GM23248 (cell line): ENCODE measurements around the gene SDK2. TPM values are rescaled to one million over a fixed set of nuclear protein-coding genes. Genes with fewer than 3 reads are reported as not detected.

Source experiments
- DNase-seq: peaks from one replicate; pipeline ENCODE4 v3.0.0-alpha.2; 2015
- H2AFZ ChIP-seq: fragments of 200-600 bp; sonication (generic); 2 replicates; pipeline ENCODE4 v1.6.1; 2016; ENCODE audit warnings: antibody characterized with exemption
- H3F3A ChIP-seq: fragments of 200-600 bp; sonication (generic); 2 replicates; pipeline ENCODE4 v1.6.1; 2016; ENCODE audit warnings: mild to moderate bottlenecking, antibody characterized with exemption, mixed run types; ENCODE audit not compliant: insufficient read depth
- H3K27ac ChIP-seq: fragments of 200-600 bp; sonication (generic); 2 replicates; pipeline ENCODE4 v1.5.1; 2016; ENCODE audit warnings: mild to moderate bottlenecking
- H3K27me3 ChIP-seq: fragments of 200-600 bp; sonication (generic); replicated peaks from 2 replicates; pipeline ENCODE4 v1.6.1; 2016; ENCODE audit warnings: mild to moderate bottlenecking; ENCODE audit not compliant: insufficient read depth
- H3K36me3 ChIP-seq: fragments of 200-600 bp; sonication (generic); 2 replicates; pipeline ENCODE4 v1.6.1; 2016; ENCODE audit warnings: low read depth, mild to moderate bottlenecking
- H3K4me1 ChIP-seq: fragments of 200-600 bp; sonication (generic); 2 replicates; pipeline ENCODE4 v1.6.1; 2016; ENCODE audit warnings: mild to moderate bottlenecking; ENCODE audit not compliant: insufficient read depth
- H3K4me2 ChIP-seq: fragments of 200-600 bp; sonication (generic); one replicate; pipeline ENCODE4 v1.6.1; 2016; ENCODE audit warnings: mild to moderate bottlenecking; ENCODE audit not compliant: unreplicated experiment
- H3K4me3 ChIP-seq: fragments of 200-600 bp; sonication (generic); 2 replicates; pipeline ENCODE4 v1.5.1; 2016; ENCODE audit warnings: mild to moderate bottlenecking
- H3K79me2 ChIP-seq: fragments of 200-600 bp; sonication (generic); 2 replicates; pipeline ENCODE4 v1.6.1; 2016; ENCODE audit warnings: mild to moderate bottlenecking; ENCODE audit not compliant: insufficient read depth
- H3K9ac ChIP-seq: fragments of 200-600 bp; sonication (generic); 2 replicates; pipeline ENCODE4 v1.6.1; 2016; ENCODE audit warnings: mild to moderate bottlenecking
- H3K9me2 ChIP-seq: fragments of 200-600 bp; sonication (generic); 2 replicates; pipeline ENCODE4 v1.6.1; 2016; ENCODE audit warnings: mixed run types, mild to moderate bottlenecking, moderate library complexity; ENCODE audit not compliant: insufficient read depth
- H3K9me3 ChIP-seq: fragments of 200-600 bp; sonication (generic); one replicate; pipeline ENCODE4 v1.6.1; 2017; ENCODE audit warnings: low read depth
- H4K20me1 ChIP-seq: fragments of 200-600 bp; sonication (generic); 2 replicates; pipeline ENCODE4 v1.6.0; 2016; ENCODE audit not compliant: insufficient read depth
- EZH2 ChIP-seq: fragments of 200-600 bp; sonication (generic); IDR thresholded peaks from 2 replicates; pipeline ENCODE4 v1.6.1; 2018; ENCODE audit warnings: antibody characterized with exemption, mild to moderate bottlenecking; ENCODE audit not compliant: insufficient read depth, poor library complexity, severe bottlenecking
- EZH2phosphoT487 ChIP-seq: fragments of 200-600 bp; sonication (generic); IDR thresholded peaks from 2 replicates; pipeline ENCODE4 v1.6.1; 2018; ENCODE audit warnings: antibody characterized with exemption, moderate library complexity, mild to moderate bottlenecking, low read depth; ENCODE audit not compliant: insufficient read depth
- WGBS, 2 experiments: methylation state at CpG; one replicate each; pipeline ENCODE4 v1.1.6; 2015 to 2017; ENCODE audit warnings: low lambda C conversion rate in 2 of 2, low coverage in 1 of 2; ENCODE audit errors: missing lambda C conversion rate in 2 of 2; 5-methylcytosine and 5-hydroxymethylcytosine counted together
- in situ Hi-C: fragments of 300-500 bp; cut with MboI; formaldehyde crosslinking; loops from 2 replicates; pipeline ENCODE4 v1.15.0; 2020
- polyA plus RNA-seq: library from polyadenylated mRNA; unstranded; fragments of >200 nt; fragmentation: Nextera tagmentation; extraction: Ambion mirVana; gene quantifications from 2 replicates; pipeline ENCODE4 v1.2.1, GENCODE V29; 2016
- total RNA-seq: library from RNA; depleted of rRNA; stranded (reverse); fragments of >200 nt; shearing (Covaris generic); gene quantifications from 2 replicates; pipeline ENCODE4 v1.2.3, GENCODE V29; 2014

The SDK2 gene
- total and polyA plus RNA-seq, 2 experiments from 2014 or later = under 0.01 to 0.03 TPM

GRCh38 chr17:73384926-73385325, 259.3 kb downstream of the SDK2 start:
- TF ChIP-seq EZH2phosphoT487 (no peak), EZH2 (no peak)
- no peak overlapping the region for H3K27ac ChIP-seq
- H3K4me1 ChIP-seq = no peaks in the 10 kb centered on the region
- no peak for DNase-seq
- no peak overlapping the region for H3K9ac ChIP-seq
- WGBS, 2 experiments = 70 to 71% methylated on average over 8 of the region's 8 CpGs
- in situ Hi-C loops = no loop called here
- no peak overlapping the region for H3K4me3 ChIP-seq
- no peaks in the 10 kb centered on the region for H3K9me2 ChIP-seq
- no peak overlapping the region for H2AFZ ChIP-seq
- H3K36me3 ChIP-seq = no peaks in the 10 kb centered on the region
- H3K9me3 ChIP-seq = no peaks in the 10 kb centered on the region
- H4K20me1 ChIP-seq = no peaks in the 10 kb centered on the region
- H3K27me3 ChIP-seq = peaks cover 25% of the 10 kb centered on the region
- H3K79me2 ChIP-seq = no peaks in the 10 kb centered on the region
- no peaks in the 10 kb centered on the region for H3F3A ChIP-seq
- H3K4me2 ChIP-seq = no peak overlapping the region

- Histone ChIP-seq H3K79me2 (no peaks in the 10 kb centered on the region), H3K27ac (no peak overlapping the region), H2AFZ (no peak overlapping the region), H3F3A (no peaks in the 10 kb centered on the region), H4K20me1 (no peaks in the 10 kb centered on the region), H3K27me3 (peaks cover 24% of the 10 kb centered on the region), H3K4me2 (no peak overlapping the region), H3K4me3 (no peak overlapping the region), H3K9me2 (no peaks in the 10 kb centered on the region), H3K9me3 (no peaks in the 10 kb centered on the region), H3K9ac (no peak overlapping the region), H3K4me1 (no peaks in the 10 kb centered on the region), H3K36me3 (no peaks in the 10 kb centered on the region)
- 75 to 77% methylated on average over 22 to 29 of the region's 29 CpGs for WGBS, 2 experiments
- in situ Hi-C loops = no loop called here
- TF ChIP-seq EZH2phosphoT487 (no peak), EZH2 (no peak)
- DNase-seq = no peak
Observed at GRCh38 chr17:73380439-73381106, 263.7 kb downstream of the SDK2 start.

GRCh38 chr17:73379826-73380225, 264.4 kb downstream of the SDK2 start:
- Histone ChIP-seq H3K9ac (no peak overlapping the region), H3K79me2 (no peaks in the 10 kb centered on the region), H3K27me3 (peaks cover 18% of the 10 kb centered on the region), H3K27ac (no peak overlapping the region), H4K20me1 (no peaks in the 10 kb centered on the region), H3F3A (no peaks in the 10 kb centered on the region), H3K9me3 (no peaks in the 10 kb centered on the region), H3K4me2 (no peak overlapping the region), H2AFZ (no peak overlapping the region), H3K4me1 (no peaks in the 10 kb centered on the region), H3K9me2 (no peaks in the 10 kb centered on the region), H3K4me3 (no peak overlapping the region), H3K36me3 (no peaks in the 10 kb centered on the region)
- in situ Hi-C loops = no loop called here
- TF ChIP-seq EZH2 (no peak), EZH2phosphoT487 (no peak)
- 13 to 15% methylated on average over 8 of the region's 8 CpGs for WGBS, 2 experiments
- DNase-seq = no peak

DNA sequence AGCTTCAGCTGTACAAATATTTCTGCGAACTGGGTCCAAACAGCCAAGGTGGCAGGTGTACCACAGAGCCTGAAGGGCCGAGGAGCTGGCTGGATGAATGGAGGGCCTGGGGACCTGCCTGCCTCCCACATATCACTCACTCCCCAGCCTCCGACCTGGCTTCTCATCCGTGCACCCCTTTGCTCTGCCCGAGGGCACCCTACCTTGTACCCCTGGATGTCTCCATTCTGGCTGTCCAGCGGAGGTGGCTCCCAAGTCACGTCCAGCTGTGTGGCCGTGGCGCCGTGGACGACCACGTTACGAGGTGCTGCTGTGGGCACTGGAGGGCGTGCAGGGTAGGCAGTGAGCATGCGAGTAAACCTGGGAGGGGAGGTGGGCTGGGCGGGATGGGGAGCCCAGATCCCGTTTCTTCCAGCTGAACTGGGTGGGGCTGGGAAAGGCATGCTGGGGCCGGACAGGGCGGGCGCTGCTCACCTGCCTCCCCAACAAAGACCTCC, 265.2 kb downstream of the SDK2 start:
- no peaks in the 10 kb centered on the region for H3K79me2 ChIP-seq
- WGBS, 2 experiments = 59 to 84% methylated on average over 5 to 20 of the region's 20 CpGs
- TF ChIP-seq EZH2phosphoT487 (no peak), EZH2 (no peak)
- H3K4me1 ChIP-seq = no peaks in the 10 kb centered on the region
- H3F3A ChIP-seq = no peaks in the 10 kb centered on the region
- no peak overlapping the region for H3K9ac ChIP-seq
- no peak overlapping the region for H2AFZ ChIP-seq
- no peaks in the 10 kb centered on the region for H4K20me1 ChIP-seq
- no peaks in the 10 kb centered on the region for H3K36me3 ChIP-seq
- H3K4me3 ChIP-seq = no peak overlapping the region
- DNase-seq = no peak
- no peaks in the 10 kb centered on the region for H3K9me2 ChIP-seq
- H3K27ac ChIP-seq = no peak overlapping the region
- peaks cover 10% of the 10 kb centered on the region for H3K27me3 ChIP-seq
- in situ Hi-C loops = no loop called here
- no peaks in the 10 kb centered on the region for H3K9me3 ChIP-seq
- no peak overlapping the region for H3K4me2 ChIP-seq
